Ishikawa (cell line): ENCODE results near the gene LRRC1.

ENCODE experiments used
- CEBPB ChIP-seq: IDR thresholded peaks from 2 replicates; pipeline ENCODE4 v1.6.1; 2012
- EP300 ChIP-seq: IDR thresholded peaks from 2 replicates; pipeline ENCODE4 v1.6.1; 2012; ENCODE audit warnings: borderline replicate concordance
- NFIC ChIP-seq: IDR thresholded peaks from 2 replicates; pipeline ENCODE4 v1.6.1; 2012
- RAD21 ChIP-seq: IDR thresholded peaks from 2 replicates; pipeline ENCODE4 v1.6.1; 2012; ENCODE audit warnings: low read depth
- REST ChIP-seq: IDR thresholded peaks from 2 replicates; pipeline ENCODE4 v1.6.1; 2012; ENCODE audit warnings: low read depth, mild to moderate bottlenecking
- TAF1 ChIP-seq: IDR thresholded peaks from 2 replicates; pipeline ENCODE4 v1.6.1; 2012; ENCODE audit warnings: low read depth, mild to moderate bottlenecking
- YY1 ChIP-seq: IDR thresholded peaks from 2 replicates; pipeline ENCODE4 v1.6.1; 2012; ENCODE audit warnings: low read depth
- TF ChIP-seq, protein P1 (sequence below): IDR thresholded peaks from 2 replicates; pipeline ENCODE4 v1.6.1; 2012
- TF ChIP-seq, protein P2 (sequence below): IDR thresholded peaks from 2 replicates; pipeline ENCODE4 v1.6.1; 2012

GRCh38 chr6:53917464-53917842, 122.6 kb downstream of the LRRC1 start:
- TF ChIP-seq YY1: no peak
- no peak for TF ChIP-seq CEBPB
- TF ChIP-seq, protein P1, sequence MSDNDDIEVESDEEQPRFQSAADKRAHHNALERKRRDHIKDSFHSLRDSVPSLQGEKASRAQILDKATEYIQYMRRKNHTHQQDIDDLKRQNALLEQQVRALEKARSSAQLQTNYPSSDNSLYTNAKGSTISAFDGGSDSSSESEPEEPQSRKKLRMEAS: no peak
- TF ChIP-seq, protein P2, sequence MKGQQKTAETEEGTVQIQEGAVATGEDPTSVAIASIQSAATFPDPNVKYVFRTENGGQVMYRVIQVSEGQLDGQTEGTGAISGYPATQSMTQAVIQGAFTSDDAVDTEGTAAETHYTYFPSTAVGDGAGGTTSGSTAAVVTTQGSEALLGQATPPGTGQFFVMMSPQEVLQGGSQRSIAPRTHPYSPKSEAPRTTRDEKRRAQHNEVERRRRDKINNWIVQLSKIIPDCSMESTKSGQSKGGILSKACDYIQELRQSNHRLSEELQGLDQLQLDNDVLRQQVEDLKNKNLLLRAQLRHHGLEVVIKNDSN: no peak
- TF ChIP-seq RAD21: no peak
- no peak for TF ChIP-seq TAF1
- no peak for TF ChIP-seq EP300
- TF ChIP-seq REST: no peak
- no peak for TF ChIP-seq NFIC
